ENCODE results near the gene DBF4. TPM values are rescaled to one million over a fixed set of nuclear protein-coding genes. Genes with fewer than 3 reads are reported as not detected.

Gene DBF4
- total RNA-seq, 2 donors from 2014 or later = 46.5 to 63.2 TPM

GRCh38 chr7:87885018-87885417 is 8.7 kb downstream of the DBF4 start:
- H3K27me3 Mint-ChIP-seq (ENCODE audit: insufficient read depth) = no peaks in the 10 kb centered on the region
- no peaks in the 10 kb centered on the region for H3K4me1 Mint-ChIP-seq
- H3K4me3 ChIP-seq (ENCODE audit: low read length) = no peak overlapping the region
- H3K9me3 Mint-ChIP-seq = no peaks in the 10 kb centered on the region
- H3K36me3 Mint-ChIP-seq (ENCODE audit: low read depth) = peaks cover 51% of the 10 kb centered on the region
- H3K36me3 ChIP-seq (ENCODE audit: control insufficient read depth, insufficient read depth, low read length) = peaks cover 76% of the 10 kb centered on the region
- no peaks in the 10 kb centered on the region for H3K27me3 ChIP-seq (ENCODE audit: control insufficient read depth, insufficient read depth, low read length, poor library complexity, severe bottlenecking)
- DNase-seq = no peak
- no peaks in the 10 kb centered on the region for H3K4me1 ChIP-seq (ENCODE audit: control insufficient read depth, insufficient read depth, low read length)
- no peak overlapping the region for H3K4me3 Mint-ChIP-seq
- no peaks in the 10 kb centered on the region for H3K9me3 ChIP-seq (ENCODE audit: control insufficient read depth, low read length)
- TF ChIP-seq CTCF (conservative IDR thresholded peaks at IDR 0.05) = no peak
- no peak overlapping the region for H3K9ac ChIP-seq (ENCODE audit: extremely low read depth, low read length, poor library complexity, severe bottlenecking)
- H3K27ac ChIP-seq (ENCODE audit: low read depth, low read length) = no peak overlapping the region
- WGBS, 2 experiments (ENCODE audit: insufficient coverage in 1 of 2, insufficient read length in 1 of 2) = 94 to 100% methylated on average over 1 to 2 of the region's 2 CpGs
- H3K27ac Mint-ChIP-seq = no peak overlapping the region

GRCh38 chr7:87886875-87887274 is 10.6 kb downstream of the DBF4 start:
- Mint-ChIP-seq H3K4me1 (no peaks in the 10 kb centered on the region), H3K27ac (no peak overlapping the region), H3K27me3 (ENCODE audit: insufficient read depth) (no peaks in the 10 kb centered on the region), H3K9me3 (no peaks in the 10 kb centered on the region), H3K4me3 (no peak overlapping the region), H3K36me3 (ENCODE audit: low read depth) (peaks cover 47% of the 10 kb centered on the region)
- Histone ChIP-seq H3K36me3 (ENCODE audit: control insufficient read depth, insufficient read depth, low read length) (peaks cover 85% of the 10 kb centered on the region), H3K4me3 (ENCODE audit: low read length) (no peak overlapping the region), H3K4me1 (ENCODE audit: control insufficient read depth, insufficient read depth, low read length) (no peaks in the 10 kb centered on the region), H3K27me3 (ENCODE audit: control insufficient read depth, insufficient read depth, low read length, poor library complexity, severe bottlenecking) (no peaks in the 10 kb centered on the region), H3K27ac (ENCODE audit: low read depth, low read length) (no peak overlapping the region), H3K9ac (ENCODE audit: extremely low read depth, low read length, poor library complexity, severe bottlenecking) (no peak overlapping the region), H3K9me3 (ENCODE audit: control insufficient read depth, low read length) (no peaks in the 10 kb centered on the region)
- DNase-seq = no peak
- peak; percentile 73 for TF ChIP-seq CTCF (conservative IDR thresholded peaks at IDR 0.05)

GRCh38 chr7:87895363-87895762 is 19.1 kb downstream of the DBF4 start:
- Histone ChIP-seq H3K4me3 (ENCODE audit: low read length) (no peak overlapping the region), H3K9ac (ENCODE audit: extremely low read depth, low read length, poor library complexity, severe bottlenecking) (no peak overlapping the region), H3K36me3 (ENCODE audit: control insufficient read depth, insufficient read depth, low read length) (peaks cover 92% of the 10 kb centered on the region), H3K4me1 (ENCODE audit: control insufficient read depth, insufficient read depth, low read length) (no peaks in the 10 kb centered on the region), H3K27ac (ENCODE audit: low read depth, low read length) (no peak overlapping the region), H3K27me3 (ENCODE audit: control insufficient read depth, insufficient read depth, low read length, poor library complexity, severe bottlenecking) (no peaks in the 10 kb centered on the region), H3K9me3 (ENCODE audit: control insufficient read depth, low read length) (no peaks in the 10 kb centered on the region)
- H3K9me3 Mint-ChIP-seq = no peaks in the 10 kb centered on the region
- no peaks in the 10 kb centered on the region for H3K27me3 Mint-ChIP-seq (ENCODE audit: insufficient read depth)
- no peak overlapping the region for H3K27ac Mint-ChIP-seq
- DNase-seq = no peak
- WGBS, 2 experiments (ENCODE audit: insufficient coverage in 1 of 2, insufficient read length in 1 of 2) = 99 to 100% methylated on average over 2 of the region's 2 CpGs
- H3K4me3 Mint-ChIP-seq = no peak overlapping the region
- no peak for TF ChIP-seq CTCF (conservative IDR thresholded peaks at IDR 0.05)
- peaks cover 66% of the 10 kb centered on the region for H3K36me3 Mint-ChIP-seq (ENCODE audit: low read depth)
- no peaks in the 10 kb centered on the region for H3K4me1 Mint-ChIP-seq
